CD4-positive, alpha-beta T cell treated with Interleukin-2 at 100 ng/mL for 4 hours (primary cell): ENCODE measurements around the gene RBFOX2.
"Not testable (repeated sequence)": the region's sequence is repeated elsewhere in the genome, so short reads cannot be mapped to it uniquely, and the experiment has no call there.

Experiments used
- DNase-seq: peaks from one replicate; pipeline ENCODE4 v3.0.0-alpha.2; 2020; ENCODE audit warnings: low spot score

Gene RBFOX2

DNA sequence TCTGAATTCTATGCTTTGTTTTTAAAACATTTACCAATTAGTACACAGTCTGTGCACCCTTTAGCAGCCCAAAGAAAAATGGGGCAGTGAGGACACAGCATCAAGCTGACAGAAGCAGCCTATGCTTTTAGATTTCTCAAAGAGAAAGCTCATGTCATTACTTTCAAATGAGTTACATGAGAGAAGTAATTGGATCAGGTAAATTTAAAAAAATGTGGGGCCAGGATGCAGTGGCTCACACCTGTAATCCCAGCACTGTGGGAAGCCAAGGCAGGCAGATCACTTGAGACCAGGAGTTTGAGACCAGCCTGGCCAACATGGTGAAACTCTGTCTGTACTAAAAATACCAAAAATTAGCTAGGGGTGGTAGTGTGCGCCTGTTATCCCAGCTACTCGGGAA, 253.3 kb downstream of the RBFOX2 start:
- no peak for DNase-seq

DNA sequence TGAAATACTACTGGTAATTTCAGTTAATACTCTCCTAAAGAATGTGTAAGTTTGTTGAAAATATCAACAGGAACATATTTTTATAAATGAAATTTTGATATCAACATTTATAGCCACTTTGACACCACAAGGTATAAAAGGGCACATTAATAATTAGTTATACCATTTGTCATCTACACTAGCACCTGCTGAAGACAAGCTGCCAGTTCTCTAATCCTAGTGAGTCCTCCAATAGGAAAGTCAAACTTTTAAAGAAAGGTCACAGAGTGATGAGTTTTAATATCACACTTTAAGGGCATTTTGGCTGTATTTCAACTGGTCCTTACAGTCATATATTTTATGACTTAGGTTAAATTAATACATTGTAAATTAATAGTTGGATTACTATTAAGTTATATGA, 258.6 kb downstream of the RBFOX2 start:
- no peak for DNase-seq

DNA sequence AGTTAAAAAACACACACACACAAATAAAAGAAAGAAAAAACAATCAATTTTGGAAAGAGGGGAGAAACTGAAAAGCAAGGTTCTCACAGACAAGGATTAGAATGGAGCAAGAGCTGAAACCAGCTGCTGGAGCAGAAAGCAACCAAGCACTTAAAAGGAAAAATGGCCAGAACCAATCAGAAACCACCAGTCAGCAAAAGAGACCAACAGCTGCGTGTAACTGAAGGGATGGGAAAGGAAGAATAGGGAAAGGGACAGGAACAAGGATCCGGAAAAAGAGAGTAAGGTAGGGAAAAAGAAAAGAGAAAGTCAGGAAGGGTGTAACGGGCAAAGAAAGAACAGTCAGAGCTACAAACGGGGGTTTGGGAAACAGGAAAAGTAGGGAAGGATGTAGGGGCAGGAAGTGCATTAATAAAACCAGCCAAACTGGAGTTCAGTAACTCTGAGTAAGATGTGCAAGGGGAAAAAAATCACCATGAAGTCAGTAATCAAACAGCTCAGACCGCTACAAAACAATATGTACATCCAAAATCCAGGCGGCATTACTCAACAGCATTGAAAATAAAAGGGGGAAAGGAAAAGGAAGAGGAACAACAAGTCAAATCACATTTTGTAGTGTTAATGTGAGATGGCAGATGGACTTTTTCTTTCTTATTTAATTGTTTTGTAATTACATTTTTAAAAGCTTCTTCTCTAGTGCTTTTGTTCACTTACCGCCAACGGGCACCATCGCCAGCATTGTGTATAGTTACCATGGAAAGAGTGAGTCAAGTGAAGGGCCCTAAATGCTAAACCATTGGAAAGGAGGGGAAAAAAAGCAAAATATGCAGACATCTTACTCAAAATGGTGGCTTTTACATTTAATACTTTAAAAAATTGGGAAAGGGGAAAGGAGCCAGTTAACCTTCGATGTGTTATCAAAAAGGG, 261.7 kb downstream of the RBFOX2 start:
- DNase-seq = no peak

DNA sequence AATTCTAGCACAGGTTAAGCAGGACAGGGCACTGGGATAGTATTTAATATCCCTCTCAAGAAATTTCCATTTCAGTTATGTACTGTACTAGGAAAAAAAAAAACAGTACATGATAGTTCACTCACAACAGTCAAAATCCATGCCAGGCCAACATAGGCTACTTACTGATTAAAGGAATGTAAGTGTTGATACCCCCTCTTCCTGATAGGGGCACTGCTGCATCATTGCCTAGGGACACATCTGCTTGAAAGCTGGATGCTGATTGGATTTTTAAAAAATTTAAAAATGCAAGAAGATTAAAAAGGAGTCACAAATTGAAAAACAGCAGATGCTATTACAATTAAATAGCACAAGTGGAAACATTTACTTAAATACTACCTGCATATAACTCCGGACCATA, 267.6 kb downstream of the RBFOX2 start:
- no peak for DNase-seq

DNA sequence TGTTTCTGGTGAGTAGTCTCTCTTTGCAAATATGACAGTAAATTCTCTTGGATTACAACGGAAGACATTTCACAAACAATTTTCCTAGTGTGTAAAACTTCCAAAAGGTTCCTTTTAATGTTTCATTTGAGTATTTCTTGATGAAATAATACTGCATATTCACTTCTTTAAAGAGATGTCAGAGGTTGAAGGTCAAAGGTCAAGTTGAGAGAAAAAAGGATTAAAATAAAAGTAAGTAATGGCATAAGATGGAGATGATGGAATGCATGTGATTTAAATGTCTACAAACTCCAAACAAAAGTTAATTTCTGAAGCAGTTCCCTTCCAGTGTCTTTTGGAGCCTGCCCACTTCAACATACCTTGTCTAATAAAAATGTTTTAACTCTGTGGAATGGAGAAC, 270.2 kb downstream of the RBFOX2 start:
- no peak for DNase-seq

DNA sequence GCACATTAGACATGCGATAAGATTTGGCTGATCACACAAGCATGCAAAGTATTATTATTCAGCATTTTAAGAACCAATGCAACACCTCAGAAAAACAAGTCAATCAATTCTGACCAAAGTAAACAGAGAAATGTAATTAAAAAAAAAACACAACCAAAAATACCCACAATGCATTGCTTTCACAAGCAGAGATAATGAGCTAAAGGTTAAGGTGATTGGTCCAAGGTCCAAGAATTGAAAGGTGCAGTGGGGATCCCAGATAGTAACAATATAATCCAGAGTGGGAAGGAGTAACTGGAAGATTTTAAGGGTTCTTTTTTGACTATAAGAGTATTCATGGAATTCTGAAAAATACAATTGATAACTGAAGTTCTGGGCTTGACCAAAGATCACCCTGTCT, 271.9 kb downstream of the RBFOX2 start:
- DNase-seq = no peak

DNA sequence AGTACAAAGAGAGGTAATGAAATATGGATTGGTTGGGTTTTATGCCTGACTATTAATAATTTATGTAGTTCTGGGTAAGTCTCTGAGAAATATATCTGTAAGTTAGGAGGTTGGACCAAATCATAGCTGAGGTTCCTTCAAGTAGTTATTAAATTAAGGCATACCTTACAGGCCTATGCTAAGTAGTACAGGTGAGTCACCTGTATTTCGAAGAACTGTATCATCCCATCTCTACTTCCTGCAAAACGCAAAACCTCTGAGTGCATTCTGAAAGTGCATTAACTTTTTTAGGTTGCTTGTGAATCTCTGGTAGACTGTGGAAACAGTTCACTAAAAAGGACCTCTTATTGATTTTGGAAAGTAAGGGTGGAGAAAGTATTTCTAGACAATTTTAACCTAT, 273.9 kb downstream of the RBFOX2 start:
- DNase-seq = no peak

DNA sequence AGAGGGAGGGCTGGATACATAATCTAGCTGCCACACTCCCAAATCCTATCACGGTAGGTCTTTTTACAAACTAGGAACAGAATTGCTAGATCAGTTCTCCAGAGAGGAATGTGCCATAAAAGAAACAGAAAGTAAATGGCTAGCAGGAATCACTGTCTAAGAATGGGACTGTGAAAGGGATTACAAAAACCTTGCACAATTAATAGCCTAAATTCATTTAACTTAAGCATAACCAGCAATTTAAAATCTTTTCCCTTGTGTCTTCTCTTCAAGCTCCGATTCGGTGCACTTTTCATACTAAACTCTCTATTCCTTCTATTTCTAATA, 275.8 kb downstream of the RBFOX2 start:
- DNase-seq = no peak

DNA sequence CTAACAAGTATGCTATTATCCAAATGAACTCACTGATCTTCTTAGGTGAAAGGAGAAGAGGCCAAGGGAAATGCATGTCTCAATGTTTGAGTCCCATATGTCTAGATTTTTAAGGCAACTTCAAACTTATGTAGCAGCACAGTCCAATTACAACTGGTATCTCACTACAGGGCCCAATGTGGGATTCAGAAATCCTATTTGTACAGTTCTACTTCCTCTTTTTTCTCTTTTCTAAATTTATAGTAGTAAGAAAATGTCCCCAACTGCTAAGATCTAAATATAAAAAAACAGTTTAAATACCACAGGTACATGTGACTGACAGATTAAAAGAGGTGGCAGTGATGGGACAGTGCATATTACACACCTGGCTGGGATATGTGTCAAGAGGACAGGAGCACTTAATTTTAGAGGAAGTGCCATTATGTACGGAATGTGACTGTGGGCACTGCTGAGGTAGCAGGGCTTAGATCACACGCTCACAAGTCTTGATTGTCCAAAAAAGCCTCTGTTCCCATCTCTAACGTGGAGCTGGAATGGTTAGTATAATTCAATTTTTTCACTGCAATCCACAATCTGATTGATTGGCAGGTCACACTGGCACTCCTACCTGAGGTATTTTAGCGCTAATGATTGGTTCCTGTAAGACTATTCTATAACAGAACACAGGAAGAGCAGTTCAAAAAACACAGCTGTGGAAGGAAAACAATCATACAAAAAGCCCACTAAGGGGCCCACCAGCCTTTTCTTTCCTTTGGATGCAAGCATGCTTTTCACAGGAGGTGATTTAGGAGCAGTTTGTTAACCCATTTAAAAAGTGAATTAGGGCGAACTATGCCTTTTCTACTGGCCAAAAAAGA, 276.4 kb downstream of the RBFOX2 start:
- no peak for DNase-seq

DNA sequence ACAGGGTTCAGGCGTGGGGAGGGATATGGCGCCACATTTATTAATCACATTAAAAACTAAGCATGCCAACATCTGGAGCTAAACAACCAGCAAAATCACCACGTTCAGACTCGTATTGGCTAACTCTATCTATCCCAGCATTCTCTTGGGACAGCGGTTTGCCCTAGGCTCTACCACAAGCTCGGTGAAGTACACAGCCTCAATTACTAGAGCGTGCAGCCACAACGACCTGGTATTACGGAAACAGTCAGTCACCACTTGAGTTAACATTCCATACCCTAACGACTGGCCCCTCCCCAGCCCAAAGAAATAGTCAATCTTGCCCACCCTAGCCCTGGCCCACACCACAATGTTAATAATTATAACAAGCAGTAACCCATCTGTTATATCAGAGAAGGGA, 278.8 kb downstream of the RBFOX2 start:
- no peak for DNase-seq

DNA sequence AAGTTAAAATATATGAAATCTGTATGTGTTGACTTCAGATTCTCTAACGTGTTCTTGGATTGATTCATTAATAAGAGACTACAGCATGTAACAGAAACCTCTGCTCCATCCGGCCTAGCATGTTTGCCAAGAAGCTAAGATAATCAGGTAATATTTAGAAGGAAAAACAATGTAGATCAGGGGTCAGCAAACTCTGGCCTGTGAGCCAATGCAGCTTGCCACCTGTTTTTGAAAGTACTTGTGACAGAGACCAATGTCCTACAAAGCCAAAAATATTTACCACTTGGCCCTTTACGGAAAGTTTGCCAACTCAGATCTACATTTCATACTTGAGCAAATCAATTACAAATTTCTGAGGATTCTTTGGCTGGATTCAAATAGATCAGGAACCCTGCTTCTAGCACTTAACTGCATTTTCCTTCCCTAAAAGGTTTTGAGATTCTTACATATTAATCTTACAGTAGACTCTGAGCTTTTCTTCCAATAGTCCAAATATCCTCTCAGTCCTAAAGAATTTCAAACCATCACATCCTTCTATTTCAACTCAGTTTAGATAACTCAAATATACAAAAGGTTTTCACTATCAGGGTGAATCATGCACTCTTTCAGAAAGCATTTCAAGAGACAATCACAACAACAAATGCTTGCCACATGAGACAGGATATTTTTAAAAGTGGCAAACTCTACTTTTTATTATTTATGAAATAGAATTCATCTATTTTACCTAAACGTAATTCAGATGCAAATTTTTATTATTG, 281.5 kb downstream of the RBFOX2 start:
- DNase-seq = no peak

DNA sequence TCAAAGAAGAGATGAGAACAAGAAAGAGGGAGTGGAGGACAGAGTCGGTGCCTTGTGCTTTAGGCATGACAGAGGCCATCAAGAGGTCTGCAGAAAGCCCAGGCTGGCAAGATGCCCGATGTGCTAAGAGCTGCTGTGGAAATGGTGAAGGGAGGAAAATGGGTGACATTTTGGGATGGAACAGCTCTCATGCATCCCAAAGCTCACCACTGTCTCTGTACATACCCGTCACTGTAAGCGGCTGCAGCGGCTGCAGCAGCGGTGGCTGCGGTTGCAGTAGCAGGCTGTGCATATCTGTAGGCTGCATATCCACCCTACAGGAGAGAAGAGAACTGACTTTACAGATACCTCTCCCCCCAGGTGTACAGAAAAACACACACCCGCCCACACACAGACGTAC, 282.4 kb downstream of the RBFOX2 start:
- DNase-seq = no peak

DNA sequence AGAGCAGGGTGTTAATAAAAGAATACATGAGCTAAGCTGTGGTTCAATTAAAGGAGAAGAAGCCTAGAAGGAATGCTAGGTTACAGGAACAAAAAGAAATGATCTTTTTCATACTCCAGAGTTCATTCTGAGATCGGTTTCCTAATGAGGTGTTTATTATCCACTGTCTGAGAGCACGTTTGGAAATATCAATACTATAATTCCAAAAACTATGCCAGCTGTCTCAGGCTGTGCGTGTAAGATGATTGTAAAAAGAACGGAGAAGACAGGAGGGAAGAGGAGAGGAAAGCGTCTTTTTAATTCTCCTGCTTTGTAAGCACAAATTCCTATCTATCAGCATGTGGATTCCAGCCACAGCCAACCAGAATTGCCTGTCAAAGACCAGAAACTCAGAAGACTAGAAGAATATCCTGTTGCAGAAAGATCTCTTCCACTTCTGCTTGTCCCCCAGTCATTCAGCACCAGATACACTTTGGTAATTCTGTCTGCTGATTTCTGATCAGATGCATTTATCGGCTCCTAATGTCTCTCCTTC, 285.2 kb downstream of the RBFOX2 start:
- no peak for DNase-seq

DNA sequence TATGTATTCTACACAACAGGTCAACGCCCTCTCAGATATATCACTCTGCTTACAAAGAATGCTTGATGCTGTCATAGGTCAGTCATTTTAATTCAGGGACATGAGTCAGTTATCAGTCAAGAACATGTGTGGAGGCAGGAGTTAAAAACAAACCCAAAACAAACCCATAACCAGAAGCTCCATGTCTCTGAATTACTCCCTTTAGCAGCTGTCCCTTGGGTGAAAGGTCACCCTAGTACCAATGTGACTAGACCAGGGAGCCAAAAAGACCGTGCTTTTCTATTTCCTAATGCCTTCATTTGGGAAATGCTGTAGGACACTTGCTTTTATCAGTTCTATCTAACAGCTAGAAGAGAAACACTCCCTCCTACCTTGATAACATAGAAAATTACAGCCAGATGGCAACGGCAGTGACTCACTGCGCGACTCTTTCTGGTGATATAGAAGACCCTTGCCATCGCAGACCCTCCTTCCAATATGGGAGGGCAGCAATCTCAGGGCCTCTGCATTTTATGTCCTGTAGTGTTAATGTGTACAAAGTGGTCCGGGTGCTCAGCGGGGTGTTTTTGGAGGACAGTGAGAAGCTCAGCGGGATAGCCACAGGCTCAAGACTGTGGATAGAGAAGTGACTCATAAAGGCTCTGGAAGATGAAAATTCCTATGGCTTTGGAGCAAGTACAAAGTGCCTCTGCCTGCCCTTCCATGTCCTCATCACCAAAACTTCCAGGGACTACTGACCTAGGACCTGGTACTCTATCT, 286.1 kb downstream of the RBFOX2 start:
- DNase-seq = no peak

DNA sequence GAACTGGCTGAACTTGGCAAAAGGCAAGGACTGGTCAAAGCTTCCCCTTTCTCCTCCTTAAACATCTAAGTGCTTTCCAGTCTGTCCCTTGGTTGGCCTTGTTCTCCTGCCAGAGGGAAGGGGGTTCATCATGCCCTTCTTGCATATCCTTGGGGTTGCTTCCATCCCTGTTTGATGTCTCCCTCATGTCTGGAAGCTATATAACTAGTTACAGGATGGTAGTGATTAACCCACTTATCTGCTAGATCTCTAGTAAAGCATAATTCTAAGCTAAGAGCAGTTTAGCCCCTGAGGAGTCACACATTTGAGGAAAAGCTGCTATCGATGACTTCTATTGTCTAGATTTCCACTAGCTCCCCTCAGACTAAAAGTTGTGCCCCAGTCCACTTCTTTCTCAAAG, 288.0 kb downstream of the RBFOX2 start:
- no peak for DNase-seq

DNA sequence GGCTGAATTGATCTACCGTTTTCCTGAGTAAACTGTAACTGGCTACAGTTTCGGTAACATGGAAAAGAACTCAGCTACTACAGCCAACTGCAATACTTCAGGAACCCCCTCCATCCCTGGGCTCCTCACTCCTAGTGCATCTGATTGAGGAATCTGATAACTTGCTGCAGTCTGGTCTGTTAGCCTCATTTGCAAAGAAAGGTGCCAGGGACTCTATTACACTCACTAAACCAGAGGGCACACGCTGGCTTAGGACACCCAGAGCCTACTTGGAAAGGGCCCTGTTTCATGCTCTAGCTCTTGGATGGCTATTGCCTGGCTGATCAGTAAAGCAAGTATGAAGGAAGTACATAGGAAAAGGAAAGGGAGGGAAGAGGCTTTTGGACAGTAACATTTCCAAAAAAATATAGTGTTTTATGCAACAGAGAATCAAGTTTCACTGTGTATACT, 288.7 kb downstream of the RBFOX2 start:
- DNase-seq = no peak

DNA sequence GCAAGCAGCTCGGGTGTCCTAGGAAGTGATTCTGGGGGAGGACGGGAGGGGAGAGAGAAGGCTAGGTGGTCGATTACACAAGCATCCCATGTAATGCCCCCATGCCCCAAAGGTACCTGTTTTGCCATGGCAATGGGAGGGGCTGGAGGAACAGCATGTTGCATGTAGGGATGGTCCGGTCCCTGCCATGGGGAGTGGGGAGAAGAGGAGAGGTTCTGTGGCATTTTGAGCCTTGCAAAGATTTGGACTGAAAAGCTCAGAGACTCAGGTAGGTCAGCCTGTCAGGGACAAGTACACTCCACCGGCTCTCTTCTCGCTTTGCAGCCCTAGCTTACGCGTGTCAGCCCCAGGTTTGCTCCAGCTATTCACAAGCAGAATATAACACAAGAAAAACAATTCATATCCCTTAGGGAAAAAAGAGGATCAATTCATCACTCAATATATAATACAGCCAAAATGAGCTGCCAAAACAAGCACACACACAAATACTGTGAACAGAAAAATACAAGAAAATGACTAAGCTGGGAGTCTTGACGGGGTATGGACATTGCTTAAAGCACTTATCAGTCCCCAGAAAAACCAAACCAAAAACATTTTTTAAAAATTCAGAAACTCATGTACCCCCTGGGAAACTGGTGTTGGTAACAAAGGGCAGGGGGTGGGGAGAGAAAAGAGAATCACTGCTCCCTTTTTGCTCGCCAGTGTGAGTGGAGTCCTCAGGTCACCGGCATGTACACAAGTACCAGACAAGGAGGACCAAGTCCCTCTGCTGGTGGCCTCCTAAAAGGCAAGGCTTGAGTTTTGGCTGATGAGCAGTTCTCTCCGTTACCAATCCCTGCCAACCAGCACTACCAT, 289.3 kb downstream of the RBFOX2 start:
- DNase-seq = peak; percentile 30

DNA sequence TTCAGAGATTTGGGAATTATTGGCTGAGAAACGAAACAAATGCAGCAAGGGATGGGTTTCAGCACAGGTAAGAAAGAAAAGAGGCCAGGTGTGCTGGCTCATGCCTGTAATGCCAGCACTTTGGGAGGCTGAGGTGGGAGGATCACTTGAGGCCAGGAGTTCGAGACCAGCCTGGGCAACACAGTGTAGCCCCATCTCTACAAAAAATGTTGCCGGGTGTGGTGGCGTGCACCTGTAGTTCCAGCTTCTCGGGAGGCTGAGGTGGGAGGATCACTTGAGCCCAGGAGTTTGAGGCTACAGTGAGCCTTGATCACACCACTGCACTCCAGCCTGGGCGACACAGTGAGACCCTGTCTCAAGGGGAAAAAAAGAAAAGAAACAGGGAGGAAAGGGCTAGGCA, 290.7 kb downstream of the RBFOX2 start:
- DNase-seq = not testable (repeated sequence)

DNA sequence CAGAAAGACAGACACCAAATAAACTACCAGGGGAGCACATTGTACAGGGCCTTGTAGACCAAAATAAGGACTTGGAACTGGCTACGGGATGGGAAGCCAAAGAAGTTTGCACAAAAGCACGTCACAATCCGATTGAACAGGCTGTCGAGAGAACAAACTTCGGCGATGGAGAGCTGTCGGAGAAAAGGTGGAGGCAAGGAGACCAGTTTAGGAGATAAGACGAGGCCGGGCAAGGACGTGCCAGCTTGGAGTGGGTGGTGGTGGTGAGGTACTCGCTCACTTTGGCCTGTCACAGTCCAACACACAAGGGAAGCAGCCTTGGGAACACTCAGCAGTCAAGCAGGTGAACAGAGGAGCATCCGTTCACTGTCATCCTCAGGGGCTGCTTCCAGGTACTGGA, 291.9 kb downstream of the RBFOX2 start:
- no peak for DNase-seq

DNA sequence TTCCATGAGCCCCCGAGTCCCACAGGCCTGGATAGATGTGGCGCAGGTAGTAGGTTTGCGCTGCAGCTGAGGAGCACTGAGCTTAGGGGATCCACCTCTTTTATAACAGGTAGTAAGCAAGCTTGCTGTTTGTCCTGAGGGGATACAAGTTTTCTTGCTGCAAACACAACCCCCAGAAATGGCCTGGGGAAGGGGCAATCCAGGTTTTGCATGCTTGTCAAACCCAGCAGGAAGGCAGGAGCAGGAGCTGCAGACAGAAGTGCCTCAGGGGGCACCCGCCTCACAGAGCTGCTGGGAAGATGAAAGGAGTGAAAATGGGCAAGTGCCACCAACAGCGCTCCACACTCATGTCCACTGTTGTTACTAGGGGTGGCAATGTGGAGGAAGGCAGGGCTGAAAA, 292.5 kb downstream of the RBFOX2 start:
- no peak for DNase-seq

DNA sequence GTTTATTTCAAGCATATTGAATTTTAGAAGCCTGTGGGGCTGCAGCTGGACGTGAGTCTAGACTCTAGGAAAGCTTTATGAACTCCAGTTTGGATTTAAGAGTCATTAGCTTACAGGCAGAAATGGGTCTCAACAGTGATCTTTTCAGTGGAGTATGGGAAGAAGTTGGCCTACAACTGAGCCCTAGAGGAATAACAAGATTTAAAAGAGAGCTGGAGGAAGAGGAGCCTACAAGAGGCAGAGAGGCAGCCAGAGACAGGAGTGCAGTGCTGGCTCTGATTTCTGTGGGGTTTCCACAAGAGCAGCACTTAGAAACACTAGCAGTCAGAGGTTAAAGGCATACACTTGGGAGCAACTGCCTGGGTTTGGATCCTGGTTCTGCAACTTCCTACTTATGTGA, 293.1 kb downstream of the RBFOX2 start:
- no peak for DNase-seq
